Testis (tissue), 2 donors: ENCODE results near the gene COX6A2.

ENCODE experiments used
- CTCF ChIP-seq, 3 experiments: fragments of 450-650 bp in 2 of 3; fragments of 200-600 bp in 1 of 3; sonication (generic) in 1 of 3; IDR thresholded peaks; one replicate each; pipeline ENCODE4 v1.5.1; 2016 to 2019; ENCODE audit warnings: antibody characterized with exemption in 3 of 3, mild to moderate bottlenecking in 2 of 3, moderate library complexity in 1 of 3
- POLR2A ChIP-seq: fragments of 450-650 bp; IDR thresholded peaks from one replicate; pipeline ENCODE4 v1.6.1; 2017; ENCODE audit warnings: antibody characterized with exemption, mild to moderate bottlenecking, moderate library complexity

GRCh38 chr16:31453255-31454204, 25.4 kb upstream of the COX6A2 start:
- TF ChIP-seq CTCF (IDR thresholded peaks at IDR 0.05), result no peak
- no peak for TF ChIP-seq POLR2A
